ENCODE results near the gene PTPRD. TPM values are rescaled to one million over a fixed set of nuclear protein-coding genes. Genes with fewer than 3 reads are reported as not detected.

PTPRD gene
- total and polyA plus RNA-seq, 2 experiments from 2014 or later: 11.5 to 58.0 TPM

DNA sequence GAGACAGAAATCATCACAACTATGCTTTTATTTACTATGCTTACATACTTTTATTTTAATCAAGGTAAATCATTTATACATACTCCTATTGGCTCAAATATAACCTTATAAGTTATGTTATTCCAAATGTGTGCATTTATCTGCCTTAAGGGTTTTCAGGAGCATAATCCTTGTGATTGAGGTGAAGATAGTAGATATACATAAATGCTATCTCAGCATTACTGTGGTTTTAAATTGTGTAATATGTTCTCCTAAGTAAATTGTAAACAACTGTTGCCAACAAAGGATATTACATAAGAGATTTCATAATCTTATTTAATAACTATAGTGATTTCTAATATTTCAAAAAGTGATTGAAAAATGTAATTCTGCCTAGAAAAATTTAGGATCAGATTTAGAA is 1438.4 kb downstream of the PTPRD start (continued):
- no peak for TF ChIP-seq ZNF462 (CRISPR knock-in tag; IDR thresholded peaks at IDR 0.05)

- ATAC-seq (no peak), DNase-seq (ENCODE audit: low spot score) (no peak)
- Mint-ChIP-seq H3K36me3 (ENCODE audit: low read depth) (no peaks in the 10 kb centered on the region), H3K4me1 (no peaks in the 10 kb centered on the region), H3K27me3 (ENCODE audit: insufficient read depth, low read depth, poor library complexity) (peaks cover 2% of the 10 kb centered on the region), H3K9me3 (no peaks in the 10 kb centered on the region), H3K4me3 (no peak overlapping the region), H3K27ac (no peak overlapping the region)
- no peak overlapping the region for H3K27ac ChIP-seq (ENCODE audit: low read depth)
- no peaks in the 10 kb centered on the region for H4K20me1 ChIP-seq (replicated peaks; ENCODE audit: insufficient read depth)
- no peaks in the 10 kb centered on the region for H3K36me3 ChIP-seq (ENCODE audit: insufficient read depth)
- H3K27me3 ChIP-seq (ENCODE audit: insufficient read depth): no peaks in the 10 kb centered on the region
- no peak for TF ChIP-seq CREB1 (CRISPR knock-in tag; IDR thresholded peaks at IDR 0.05; ENCODE audit: low read depth)
- TF ChIP-seq EZH2phosphoT487 (IDR thresholded peaks at IDR 0.05; ENCODE audit: unreplicated experiment): no peak
- TF ChIP-seq EZH2 (IDR thresholded peaks at IDR 0.05; ENCODE audit: low read depth, unreplicated experiment): no peak
- no peak for TF ChIP-seq ZNF331 (CRISPR knock-in tag; IDR thresholded peaks at IDR 0.05; ENCODE audit: low read depth)
- TF ChIP-seq REST (IDR thresholded peaks at IDR 0.05; ENCODE audit: unreplicated experiment): no peak
- TF ChIP-seq CTCF (conservative IDR thresholded peaks at IDR 0.05; ENCODE audit: low read depth in 2 of 2): no peak
- no peak for TF ChIP-seq POLR2AphosphoS5 (IDR thresholded peaks at IDR 0.05; ENCODE audit: low read depth)
- no peak for TF ChIP-seq ZNF114 (CRISPR knock-in tag; IDR thresholded peaks at IDR 0.05)
- no peak for TF ChIP-seq JUNB (IDR thresholded peaks at IDR 0.05; ENCODE audit: unreplicated experiment)
- no peaks in the 10 kb centered on the region for H3K4me1 ChIP-seq (ENCODE audit: insufficient read depth)
- H3F3A ChIP-seq (replicated peaks; ENCODE audit: low read depth): no peaks in the 10 kb centered on the region
- H3K4me2 ChIP-seq: no peak overlapping the region
- H3K9me2 ChIP-seq (ENCODE audit: insufficient read depth): peaks cover 6% of the 10 kb centered on the region; the same call in 1 of the 2 replicates
- no peak overlapping the region for H3K4me3 ChIP-seq
- no peaks in the 10 kb centered on the region for H3K79me2 ChIP-seq (replicated peaks; ENCODE audit: insufficient read depth)
- no peak overlapping the region for H2AFZ ChIP-seq
These were observed 1439.5 kb downstream of the PTPRD start for GRCh38 chr9:9173264-9173663.
